ENCODE data around the gene LGI4. TPM values are rescaled to one million over a fixed set of nuclear protein-coding genes. Genes with fewer than 3 reads are reported as not detected.

LGI4 gene
- total RNA-seq, 1 experiment from 2014 or later = 3.2 TPM

DNA sequence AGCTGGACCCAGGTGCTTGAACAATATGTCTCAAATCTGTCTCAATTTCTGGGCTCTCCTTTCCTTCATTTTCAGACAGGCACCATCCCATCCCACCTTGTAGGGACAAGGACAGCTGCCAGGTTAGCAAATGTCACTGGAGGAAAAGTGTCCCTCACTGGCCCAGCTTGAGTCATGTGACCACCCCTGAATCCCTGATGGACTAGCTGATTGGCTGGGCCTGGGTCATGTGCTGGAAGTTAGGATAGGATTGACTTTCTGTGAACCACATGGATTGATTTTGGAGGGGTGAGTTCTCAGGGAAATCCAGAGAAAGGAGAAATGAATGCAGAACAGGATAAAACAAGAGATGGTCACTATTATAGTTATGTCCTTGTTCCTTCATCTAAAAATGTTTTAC, 47.5 kb downstream of the LGI4 start:
- DNase-seq = no peak
- Histone ChIP-seq H4K8ac (replicated peaks; ENCODE audit: insufficient read length, low read depth, low read length) (no peak overlapping the region), H4K5ac (ENCODE audit: insufficient read length, low read depth, low read length) (no peak overlapping the region), H2BK120ac (ENCODE audit: low read depth, low read length, poor library complexity, severe bottlenecking) (no peak overlapping the region), H3K14ac (ENCODE audit: insufficient read depth, low read length) (no peak overlapping the region), H2BK15ac (ENCODE audit: low read depth, low read length) (no peak overlapping the region), H3K79me1 (ENCODE audit: insufficient read depth, low read depth, low read length, poor library complexity, severe bottlenecking) (no peaks in the 10 kb centered on the region), H3K4me1 (ENCODE audit: insufficient read depth, low read length) (no peaks in the 10 kb centered on the region; the same call in 1 of the 2 replicates), H2BK20ac (ENCODE audit: low read depth, low read length, poor library complexity, severe bottlenecking) (no peak overlapping the region), H3K4me2 (ENCODE audit: insufficient read depth, insufficient read length, low read length) (no peak overlapping the region), H2AFZ (ENCODE audit: low read length) (no peak overlapping the region), H3K27me3 (ENCODE audit: insufficient read depth, low read length) (no peaks in the 10 kb centered on the region), H3K79me2 (ENCODE audit: insufficient read depth, low read length) (no peaks in the 10 kb centered on the region), H4K91ac (ENCODE audit: insufficient read length, low read depth, low read length) (no peak overlapping the region), H2BK12ac (ENCODE audit: insufficient read length, low read depth, low read length) (no peak overlapping the region), H3K56ac (ENCODE audit: insufficient read length, low read depth, low read length) (no peak overlapping the region), H3K23me2 (ENCODE audit: insufficient read length, low read depth, low read length, poor library complexity, severe bottlenecking) (no peaks in the 10 kb centered on the region), H4K20me1 (ENCODE audit: control insufficient read depth, insufficient read depth, insufficient read length) (peaks cover 2% of the 10 kb centered on the region), H3K27ac (ENCODE audit: insufficient read length, low read depth, low read length) (no peak overlapping the region), H3K9me3 (ENCODE audit: control insufficient read depth, low read depth, low read length) (no peaks in the 10 kb centered on the region), H3T11ph (ENCODE audit: low read length) (no peak overlapping the region), H3K4ac (ENCODE audit: low read depth, low read length) (no peak overlapping the region), H3K18ac (ENCODE audit: insufficient read length, low read depth, low read length) (no peak overlapping the region), H2AK5ac (ENCODE audit: insufficient read length, low read length) (no peak overlapping the region), H2BK5ac (ENCODE audit: insufficient read length, low read length) (no peak overlapping the region), H3K9ac (ENCODE audit: extremely low read depth, insufficient read length, low read length) (no peak overlapping the region), H3K23ac (ENCODE audit: insufficient read length, low read depth, low read length) (no peak overlapping the region)
- Mint-ChIP-seq H3K27me3 (ENCODE audit: low read depth) (peaks cover 1% of the 10 kb centered on the region; the same call in 1 of the 2 replicates), H3K4me1 (peaks cover 10 to 20% of the 10 kb centered on the region in 2 experiments), H3K9me3 (peaks cover 0 to 3% of the 10 kb centered on the region in 2 experiments; a peak in 3 of 5 replicates), H3K27ac (no peak overlapping the region), H3K36me3 (ENCODE audit: insufficient read depth in 1 of 3, low read depth in 3 of 3) (0 out of 7 replicates have a peak, but pooled peaks cover 0 to 4% (median 0%) of the 10 kb centered on the region in 3 experiments), H3K4me3 (no peak overlapping the region)
- TF ChIP-seq, protein P1, sequence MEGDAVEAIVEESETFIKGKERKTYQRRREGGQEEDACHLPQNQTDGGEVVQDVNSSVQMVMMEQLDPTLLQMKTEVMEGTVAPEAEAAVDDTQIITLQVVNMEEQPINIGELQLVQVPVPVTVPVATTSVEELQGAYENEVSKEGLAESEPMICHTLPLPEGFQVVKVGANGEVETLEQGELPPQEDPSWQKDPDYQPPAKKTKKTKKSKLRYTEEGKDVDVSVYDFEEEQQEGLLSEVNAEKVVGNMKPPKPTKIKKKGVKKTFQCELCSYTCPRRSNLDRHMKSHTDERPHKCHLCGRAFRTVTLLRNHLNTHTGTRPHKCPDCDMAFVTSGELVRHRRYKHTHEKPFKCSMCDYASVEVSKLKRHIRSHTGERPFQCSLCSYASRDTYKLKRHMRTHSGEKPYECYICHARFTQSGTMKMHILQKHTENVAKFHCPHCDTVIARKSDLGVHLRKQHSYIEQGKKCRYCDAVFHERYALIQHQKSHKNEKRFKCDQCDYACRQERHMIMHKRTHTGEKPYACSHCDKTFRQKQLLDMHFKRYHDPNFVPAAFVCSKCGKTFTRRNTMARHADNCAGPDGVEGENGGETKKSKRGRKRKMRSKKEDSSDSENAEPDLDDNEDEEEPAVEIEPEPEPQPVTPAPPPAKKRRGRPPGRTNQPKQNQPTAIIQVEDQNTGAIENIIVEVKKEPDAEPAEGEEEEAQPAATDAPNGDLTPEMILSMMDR (conservative IDR thresholded peaks at IDR 0.05) = no peak
